Adipose tissue (tissue), 3 donors: ENCODE measurements around the gene P4HA3. TPM values are rescaled to one million over a fixed set of nuclear protein-coding genes. Genes with fewer than 3 reads are reported as not detected.

Source experiments
- H3K27ac ChIP-seq: one replicate; pipeline ENCODE4 v1.5.1; 2013; ENCODE audit warnings: low read depth, low read length
- WGBS, 3 donors: extraction: QIAGEN DNeasy Blood & Tissue Kit; methylation state at CpG; one replicate each; pipeline ENCODE4 v1.1.7; 2013; 5-methylcytosine and 5-hydroxymethylcytosine counted together
- polyA plus RNA-seq, 3 donors: library from polyadenylated mRNA; stranded (reverse); fragments of 200-250 nt; gene quantifications; one replicate each; pipeline ENCODE4 v1.2.3, GENCODE V29; 2013
- donor health status: healthy with polysubstance abuse.
- donor health status: Bipolar disorder and iron deficiency.
- donor health status: healthy.

The P4HA3 gene
- polyA plus RNA-seq, 3 donors: 0.10 to 0.67 (median 0.45) TPM

GRCh38 chr11:74232311-74232950 lies 79.0 kb downstream of the P4HA3 start:
- WGBS, 3 donors: 85 to 93% (median 89%) methylated on average over 6 of the region's 6 CpGs
- H3K27ac ChIP-seq: no peak overlapping the region

- WGBS, 3 donors: 64 to 77% (median 70%) methylated on average over 2 of the region's 2 CpGs
These were observed 84.5 kb downstream of the P4HA3 start for GRCh38 chr11:74226907-74227306.

GRCh38 chr11:74225565-74225964 lies 85.9 kb downstream of the P4HA3 start:
- H3K27ac ChIP-seq: no peak overlapping the region
- 96 to 97% (median 97%) methylated on average over 4 of the region's 4 CpGs for WGBS, 3 donors

More at GRCh38 chr11:74226907-74227306, 84.5 kb downstream of the P4HA3 start:
- H3K27ac ChIP-seq: no peak overlapping the region

- H3K27ac ChIP-seq: no peak overlapping the region
- WGBS, 3 donors: 63 to 68% (median 67%) methylated on average over 1 of the region's 1 CpG
These were observed 89.6 kb downstream of the P4HA3 start for GRCh38 chr11:74221816-74222215.

- H3K27ac ChIP-seq: no peak overlapping the region
- WGBS, 3 donors: 31 to 97% (median 95%) methylated on average over 1 of the region's 1 CpG
These were observed 91.1 kb downstream of the P4HA3 start for GRCh38 chr11:74220376-74220775.

Other genes starting within 250 kb of the P4HA3 start
- 10 to 100 TPM in 1 of 3 donors, 1 to 10 TPM in 2; 4.8 to 10.0 (median 7.2) TPM for gene C2CD3, start 140.6 kb downstream of the P4HA3 start, polyA plus RNA-seq
- gene PPME1, start 140.4 kb downstream of the P4HA3 start, polyA plus RNA-seq: 10 to 100 TPM; 13.3 to 21.7 (median 18.8) TPM
- gene PGM2L1, start 86.8 kb upstream of the P4HA3 start, polyA plus RNA-seq: 1 to 10 TPM in 2 of 3 donors, under 1 TPM in 1; 0.65 to 3.2 (median 1.7) TPM
- gene KCNE3, start 155.9 kb upstream of the P4HA3 start, polyA plus RNA-seq: 10 to 100 TPM in 2 of 3 donors, 1 to 10 TPM in 1; 7.1 to 15.7 (median 11.0) TPM
- gene LIPT2, start 182.1 kb upstream of the P4HA3 start, polyA plus RNA-seq: 1 to 10 TPM in 2 of 3 donors, under 1 TPM in 1; 0.45 to 3.6 (median 2.2) TPM